Measurements from ENCODE around the gene MYO3B. TPM values are rescaled to one million over a fixed set of nuclear protein-coding genes. Genes with fewer than 3 reads are reported as not detected.

MYO3B gene
- total RNA-seq, 1 experiment from 2014 or later: 0.52 TPM

DNA sequence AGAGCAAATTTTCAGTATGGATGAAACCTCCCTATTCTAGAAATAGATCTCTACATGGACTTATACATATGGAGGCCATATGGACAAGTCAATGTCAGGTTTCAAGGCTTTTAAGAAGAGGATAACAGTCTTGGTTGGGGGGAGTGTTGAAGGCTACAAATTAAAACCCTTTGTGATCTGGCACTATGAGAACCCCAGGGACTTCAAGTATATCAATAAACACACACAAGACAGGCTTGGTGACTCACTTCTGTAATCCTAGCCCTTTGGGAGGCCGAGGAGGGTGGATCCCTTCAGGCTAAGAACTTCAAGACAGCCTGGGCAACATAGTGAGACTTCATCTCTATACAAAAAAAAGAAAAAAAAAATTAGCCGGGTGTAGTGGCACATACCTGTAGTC, 410.0 kb downstream of the MYO3B start:
- Histone ChIP-seq H3K27ac (ENCODE audit: low read depth, low read length, poor library complexity, severe bottlenecking) (no peak overlapping the region), H3K4me1 (ENCODE audit: insufficient read depth, low read length, poor library complexity, severe bottlenecking) (peaks cover 8% of the 10 kb centered on the region), H3K36me3 (ENCODE audit: insufficient read depth, low read length, poor library complexity, severe bottlenecking) (no peaks in the 10 kb centered on the region), H3K4me3 (ENCODE audit: low read depth, low read length, poor library complexity, severe bottlenecking) (no peak overlapping the region), H3K27me3 (replicated peaks; ENCODE audit: insufficient read depth, low read depth, low read length, poor library complexity) (no peaks in the 10 kb centered on the region), H3K9me3 (ENCODE audit: low read depth, low read length, poor library complexity, severe bottlenecking) (no peaks in the 10 kb centered on the region)
- POLR2A ChIA-PET (ENCODE audit: low non-redundant PET): interaction anchor here (0.6 kb wide), 1 partner anchor 124 kb away, joined by 3 read pairs; no protein-coding TSS in a partner anchor
- DNase-seq (ENCODE audit: low spot score): peak; percentile 51
- TF ChIP-seq EZH2 (IDR thresholded peaks at IDR 0.05; ENCODE audit: borderline replicate concordance, low read depth, low read length, poor library complexity, severe bottlenecking): no peak
- TF ChIP-seq, protein P1, sequence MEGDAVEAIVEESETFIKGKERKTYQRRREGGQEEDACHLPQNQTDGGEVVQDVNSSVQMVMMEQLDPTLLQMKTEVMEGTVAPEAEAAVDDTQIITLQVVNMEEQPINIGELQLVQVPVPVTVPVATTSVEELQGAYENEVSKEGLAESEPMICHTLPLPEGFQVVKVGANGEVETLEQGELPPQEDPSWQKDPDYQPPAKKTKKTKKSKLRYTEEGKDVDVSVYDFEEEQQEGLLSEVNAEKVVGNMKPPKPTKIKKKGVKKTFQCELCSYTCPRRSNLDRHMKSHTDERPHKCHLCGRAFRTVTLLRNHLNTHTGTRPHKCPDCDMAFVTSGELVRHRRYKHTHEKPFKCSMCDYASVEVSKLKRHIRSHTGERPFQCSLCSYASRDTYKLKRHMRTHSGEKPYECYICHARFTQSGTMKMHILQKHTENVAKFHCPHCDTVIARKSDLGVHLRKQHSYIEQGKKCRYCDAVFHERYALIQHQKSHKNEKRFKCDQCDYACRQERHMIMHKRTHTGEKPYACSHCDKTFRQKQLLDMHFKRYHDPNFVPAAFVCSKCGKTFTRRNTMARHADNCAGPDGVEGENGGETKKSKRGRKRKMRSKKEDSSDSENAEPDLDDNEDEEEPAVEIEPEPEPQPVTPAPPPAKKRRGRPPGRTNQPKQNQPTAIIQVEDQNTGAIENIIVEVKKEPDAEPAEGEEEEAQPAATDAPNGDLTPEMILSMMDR (conservative IDR thresholded peaks at IDR 0.05; ENCODE audit: low read depth, low read length): no peak
- BruUV-seq (replicated peaks): no TSS peak
- intact Hi-C loops (cut with micrococcal nuclease; ENCODE audit: unreplicated experiment): no loop called here
- CTCF ChIA-PET: no interaction called here

DNA sequence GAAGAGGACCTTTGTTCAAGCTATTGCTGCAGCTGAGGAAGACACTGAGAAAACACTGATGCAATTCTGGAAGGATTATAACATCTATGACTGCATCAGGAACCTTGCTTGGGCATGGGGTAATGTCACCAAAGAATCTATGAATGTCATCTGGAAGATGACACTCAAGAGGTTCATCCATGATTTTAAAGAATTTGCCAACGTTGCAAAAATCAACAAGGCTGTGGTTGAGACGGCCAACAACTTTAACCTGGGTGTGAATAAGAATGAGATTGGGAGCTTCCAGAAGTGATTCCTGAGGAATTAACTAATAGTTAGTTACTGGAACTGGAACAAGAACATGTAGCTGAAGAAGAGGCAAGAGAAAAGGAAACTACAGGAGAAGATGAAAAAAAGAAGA, 410.8 kb downstream of the MYO3B start:
- POLR2A ChIA-PET (ENCODE audit: low non-redundant PET): no interaction called here
- Histone ChIP-seq H3K36me3 (ENCODE audit: insufficient read depth, low read length, poor library complexity, severe bottlenecking) (no peaks in the 10 kb centered on the region), H3K4me1 (ENCODE audit: insufficient read depth, low read length, poor library complexity, severe bottlenecking) (peaks cover 8% of the 10 kb centered on the region), H3K27ac (ENCODE audit: low read depth, low read length, poor library complexity, severe bottlenecking) (no peak overlapping the region), H3K9me3 (ENCODE audit: low read depth, low read length, poor library complexity, severe bottlenecking) (no peaks in the 10 kb centered on the region), H3K4me3 (ENCODE audit: low read depth, low read length, poor library complexity, severe bottlenecking) (no peak overlapping the region), H3K27me3 (replicated peaks; ENCODE audit: insufficient read depth, low read depth, low read length, poor library complexity) (no peaks in the 10 kb centered on the region)
- intact Hi-C loops (cut with micrococcal nuclease; ENCODE audit: unreplicated experiment): no loop called here
- CTCF ChIA-PET: no interaction called here
- TF ChIP-seq EZH2 (IDR thresholded peaks at IDR 0.05; ENCODE audit: borderline replicate concordance, low read depth, low read length, poor library complexity, severe bottlenecking): no peak
- TF ChIP-seq, protein P1 (conservative IDR thresholded peaks at IDR 0.05; ENCODE audit: low read depth, low read length): no peak
- no TSS peak for BruUV-seq (replicated peaks)
- no peak for DNase-seq (ENCODE audit: low spot score)

DNA sequence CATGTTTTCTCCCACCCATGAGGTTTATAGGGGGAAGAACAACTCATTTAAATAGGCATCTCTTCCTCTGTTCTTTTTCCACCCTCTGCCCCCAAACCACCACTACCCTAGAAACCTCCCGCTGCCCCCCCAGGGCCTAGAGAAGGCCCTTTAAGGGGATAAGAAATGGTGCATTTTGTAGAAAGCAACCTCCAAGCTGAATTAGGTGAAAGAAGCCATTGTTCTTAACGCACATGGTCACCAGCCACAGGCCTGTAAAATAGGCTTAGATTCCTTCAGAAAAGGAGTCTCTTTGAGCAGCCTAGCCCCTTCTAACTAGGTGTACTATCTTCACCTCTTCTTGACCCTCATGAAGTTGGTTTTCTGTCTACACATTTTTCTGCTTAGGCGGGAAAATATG, 418.6 kb downstream of the MYO3B start:
- Histone ChIP-seq H3K27ac (ENCODE audit: low read depth, low read length, poor library complexity, severe bottlenecking) (no peak overlapping the region), H3K36me3 (ENCODE audit: insufficient read depth, low read length, poor library complexity, severe bottlenecking) (no peaks in the 10 kb centered on the region), H3K4me1 (ENCODE audit: insufficient read depth, low read length, poor library complexity, severe bottlenecking) (no peaks in the 10 kb centered on the region), H3K9me3 (ENCODE audit: low read depth, low read length, poor library complexity, severe bottlenecking) (no peaks in the 10 kb centered on the region), H3K27me3 (replicated peaks; ENCODE audit: insufficient read depth, low read depth, low read length, poor library complexity) (no peaks in the 10 kb centered on the region), H3K4me3 (ENCODE audit: low read depth, low read length, poor library complexity, severe bottlenecking) (no peak overlapping the region)
- POLR2A ChIA-PET (ENCODE audit: low non-redundant PET): interaction anchor here (0.7 kb wide), 1 partner anchor 94 kb away, joined by 5 read pairs; no protein-coding TSS in a partner anchor
- CTCF ChIA-PET: no interaction called here
- no TSS peak for BruUV-seq (replicated peaks)
- no peak for DNase-seq (ENCODE audit: low spot score)
- no peak for TF ChIP-seq EZH2 (IDR thresholded peaks at IDR 0.05; ENCODE audit: borderline replicate concordance, low read depth, low read length, poor library complexity, severe bottlenecking)
- TF ChIP-seq, protein P1 (conservative IDR thresholded peaks at IDR 0.05; ENCODE audit: low read depth, low read length): no peak
- intact Hi-C loops (cut with micrococcal nuclease; ENCODE audit: unreplicated experiment): no loop called here
